Measurements from ENCODE around the gene MLPH.

MLPH gene

GRCh38 chr2:237487496-237487895, 445 bp downstream of the MLPH start:
- ChIA-PET CTCF (interaction anchor here (0.7 kb wide), 1 partner anchor 92 kb away, joined by 3 read pairs; no protein-coding TSS in a partner anchor), POLR2A (ENCODE audit: low non-redundant PET) (interaction anchor here (0.8 to 1.3 kb wide), 2 partner anchors 12 to 21 kb away, joined by 3 to 5 read pairs; no protein-coding TSS in a partner anchor)
- no peak for DNase-seq (ENCODE audit: low spot score)
- TF ChIP-seq, protein P1, sequence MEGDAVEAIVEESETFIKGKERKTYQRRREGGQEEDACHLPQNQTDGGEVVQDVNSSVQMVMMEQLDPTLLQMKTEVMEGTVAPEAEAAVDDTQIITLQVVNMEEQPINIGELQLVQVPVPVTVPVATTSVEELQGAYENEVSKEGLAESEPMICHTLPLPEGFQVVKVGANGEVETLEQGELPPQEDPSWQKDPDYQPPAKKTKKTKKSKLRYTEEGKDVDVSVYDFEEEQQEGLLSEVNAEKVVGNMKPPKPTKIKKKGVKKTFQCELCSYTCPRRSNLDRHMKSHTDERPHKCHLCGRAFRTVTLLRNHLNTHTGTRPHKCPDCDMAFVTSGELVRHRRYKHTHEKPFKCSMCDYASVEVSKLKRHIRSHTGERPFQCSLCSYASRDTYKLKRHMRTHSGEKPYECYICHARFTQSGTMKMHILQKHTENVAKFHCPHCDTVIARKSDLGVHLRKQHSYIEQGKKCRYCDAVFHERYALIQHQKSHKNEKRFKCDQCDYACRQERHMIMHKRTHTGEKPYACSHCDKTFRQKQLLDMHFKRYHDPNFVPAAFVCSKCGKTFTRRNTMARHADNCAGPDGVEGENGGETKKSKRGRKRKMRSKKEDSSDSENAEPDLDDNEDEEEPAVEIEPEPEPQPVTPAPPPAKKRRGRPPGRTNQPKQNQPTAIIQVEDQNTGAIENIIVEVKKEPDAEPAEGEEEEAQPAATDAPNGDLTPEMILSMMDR (conservative IDR thresholded peaks at IDR 0.05; ENCODE audit: low read depth) = no peak
- H3K27ac ChIP-seq = peak overlapping the region; percentile 74

- POLR2A ChIA-PET (ENCODE audit: low non-redundant PET) = interaction anchor here (0.8 kb wide), 1 partner anchor 21 kb away, joined by 3 read pairs; no protein-coding TSS in a partner anchor
- no peak for DNase-seq (ENCODE audit: low spot score)
- H3K27ac ChIP-seq = peak overlapping the region; percentile 74
- CTCF ChIA-PET = no interaction called here
- TF ChIP-seq, protein P1 (conservative IDR thresholded peaks at IDR 0.05; ENCODE audit: low read depth) = no peak
Measured at GRCh38 chr2:237488295-237488694, 1.2 kb downstream of the MLPH start.

- ChIA-PET CTCF (interaction anchor here (0.6 to 1.4 kb wide), 4 partner anchors 15 to 330 kb away, joined by 3 to 4 read pairs (median 4); no protein-coding TSS in a partner anchor), POLR2A (ENCODE audit: low non-redundant PET) (no interaction called here)
- TF ChIP-seq, protein P1 (conservative IDR thresholded peaks at IDR 0.05; ENCODE audit: low read depth) = no peak
- peak; percentile 83 for DNase-seq (ENCODE audit: low spot score)
- H3K27ac ChIP-seq = peak overlapping the region; percentile 74
Measured at GRCh38 chr2:237488901-237489860, 2.1 kb downstream of the MLPH start.

- ChIA-PET CTCF (interaction anchor here (0.6 to 1.4 kb wide), 4 partner anchors 16 to 71 kb away, joined by 3 to 5 read pairs (median 4); no protein-coding TSS in a partner anchor), POLR2A (ENCODE audit: low non-redundant PET) (no interaction called here)
- peak overlapping the region; percentile 74 for H3K27ac ChIP-seq
- peak; percentile 61 for DNase-seq (ENCODE audit: low spot score)
- TF ChIP-seq, protein P1 (conservative IDR thresholded peaks at IDR 0.05; ENCODE audit: low read depth) = no peak
Measured at GRCh38 chr2:237490009-237490711, 3.1 kb downstream of the MLPH start.

DNA sequence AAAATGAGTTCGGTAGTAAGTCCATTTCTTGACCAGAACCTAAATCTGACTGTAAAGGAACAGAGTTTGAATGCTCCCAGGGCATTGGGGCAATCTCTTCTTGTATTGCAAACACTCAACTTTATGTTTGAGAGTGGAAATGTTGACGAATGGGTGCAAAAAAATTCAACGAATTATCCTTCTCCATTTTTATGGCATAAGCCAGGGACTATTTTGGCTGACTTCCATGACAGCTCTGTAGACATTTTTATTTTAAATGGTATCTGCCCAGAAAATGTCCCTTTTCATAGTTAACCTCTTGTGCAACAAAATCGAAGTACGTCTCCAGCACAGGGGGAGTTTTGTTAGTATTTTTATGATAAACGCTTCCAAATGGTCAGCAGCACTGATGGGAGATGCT, 3.7 kb downstream of the MLPH start:
- H3K27ac ChIP-seq = no peak overlapping the region
- no peak for DNase-seq (ENCODE audit: low spot score)
- TF ChIP-seq, protein P1 (conservative IDR thresholded peaks at IDR 0.05; ENCODE audit: low read depth) = no peak
- CTCF ChIA-PET = interaction anchor here (0.6 to 1.3 kb wide), 2 partner anchors 16 to 21 kb away, joined by 5 to 7 read pairs; no protein-coding TSS in a partner anchor
- POLR2A ChIA-PET (ENCODE audit: low non-redundant PET) = no interaction called here

GRCh38 chr2:237491515-237492118, 4.6 kb downstream of the MLPH start:
- TF ChIP-seq, protein P1 (conservative IDR thresholded peaks at IDR 0.05; ENCODE audit: low read depth) = no peak
- DNase-seq (ENCODE audit: low spot score) = no peak
- no peak overlapping the region for H3K27ac ChIP-seq
- ChIA-PET CTCF (interaction anchor here (1.3 kb wide), 1 partner anchor 16 kb away, joined by 7 read pairs; no protein-coding TSS in a partner anchor), POLR2A (ENCODE audit: low non-redundant PET) (no interaction called here)

Measured in RWPE1 (cell line).